ENCODE measurements around the gene PKHD1.

The PKHD1 gene, protein sequence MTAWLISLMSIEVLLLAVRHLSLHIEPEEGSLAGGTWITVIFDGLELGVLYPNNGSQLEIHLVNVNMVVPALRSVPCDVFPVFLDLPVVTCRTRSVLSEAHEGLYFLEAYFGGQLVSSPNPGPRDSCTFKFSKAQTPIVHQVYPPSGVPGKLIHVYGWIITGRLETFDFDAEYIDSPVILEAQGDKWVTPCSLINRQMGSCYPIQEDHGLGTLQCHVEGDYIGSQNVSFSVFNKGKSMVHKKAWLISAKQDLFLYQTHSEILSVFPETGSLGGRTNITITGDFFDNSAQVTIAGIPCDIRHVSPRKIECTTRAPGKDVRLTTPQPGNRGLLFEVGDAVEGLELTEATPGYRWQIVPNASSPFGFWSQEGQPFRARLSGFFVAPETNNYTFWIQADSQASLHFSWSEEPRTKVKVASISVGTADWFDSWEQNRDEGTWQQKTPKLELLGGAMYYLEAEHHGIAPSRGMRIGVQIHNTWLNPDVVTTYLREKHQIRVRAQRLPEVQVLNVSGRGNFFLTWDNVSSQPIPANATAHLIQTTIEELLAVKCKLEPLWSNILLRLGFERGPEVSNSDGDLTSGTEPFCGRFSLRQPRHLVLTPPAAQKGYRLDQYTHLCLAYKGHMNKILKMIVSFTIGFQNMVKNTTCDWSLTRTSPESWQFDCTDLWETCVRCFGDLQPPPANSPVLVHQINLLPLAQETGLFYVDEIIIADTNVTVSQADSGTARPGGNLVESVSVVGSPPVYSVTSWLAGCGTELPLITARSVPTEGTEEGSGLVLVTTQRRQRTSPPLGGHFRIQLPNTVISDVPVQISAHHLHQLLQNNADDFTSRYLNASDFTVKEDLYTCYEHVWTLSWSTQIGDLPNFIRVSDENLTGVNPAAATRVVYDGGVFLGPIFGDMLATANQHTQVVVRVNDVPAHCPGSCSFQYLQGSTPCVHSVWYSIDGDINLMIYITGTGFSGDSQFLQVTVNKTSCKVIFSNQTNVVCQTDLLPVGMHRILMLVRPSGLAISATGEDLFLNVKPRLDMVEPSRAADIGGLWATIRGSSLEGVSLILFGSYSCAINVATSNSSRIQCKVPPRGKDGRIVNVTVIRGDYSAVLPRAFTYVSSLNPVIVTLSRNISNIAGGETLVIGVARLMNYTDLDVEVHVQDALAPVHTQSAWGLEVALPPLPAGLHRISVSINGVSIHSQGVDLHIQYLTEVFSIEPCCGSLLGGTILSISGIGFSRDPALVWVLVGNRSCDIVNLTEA (N-terminal part only)

DNA sequence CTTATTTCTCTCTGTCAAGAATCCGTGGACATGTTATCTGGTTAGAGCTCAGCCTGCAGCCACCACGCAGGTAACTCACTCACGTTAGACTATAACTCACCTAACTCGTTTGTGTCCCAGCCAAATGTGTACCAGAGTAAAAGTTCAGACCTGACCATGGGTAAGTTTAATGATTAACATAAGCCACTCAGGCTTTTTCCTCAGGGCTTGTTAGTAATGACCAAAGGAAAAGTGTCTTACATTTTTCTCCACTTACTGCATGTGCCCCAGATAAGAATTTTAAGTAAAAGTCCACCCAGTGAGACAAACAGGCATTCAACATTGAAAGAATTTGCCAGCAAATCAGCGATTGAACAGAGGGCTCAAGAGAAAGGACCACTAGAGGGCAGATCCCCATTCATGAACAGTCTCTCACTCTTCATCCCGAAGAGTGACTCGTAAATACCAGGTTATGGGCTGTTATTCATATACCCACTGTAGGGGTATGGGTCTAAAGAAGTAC lies at the start of gene PKHD1:
TSS of gene PKHD1 (minus strand) at position 116 of the 502 bp plus-strand sequence. CDS start 2,680 bp downstream, outside the sequence.
- no peak for DNase-seq

DNA sequence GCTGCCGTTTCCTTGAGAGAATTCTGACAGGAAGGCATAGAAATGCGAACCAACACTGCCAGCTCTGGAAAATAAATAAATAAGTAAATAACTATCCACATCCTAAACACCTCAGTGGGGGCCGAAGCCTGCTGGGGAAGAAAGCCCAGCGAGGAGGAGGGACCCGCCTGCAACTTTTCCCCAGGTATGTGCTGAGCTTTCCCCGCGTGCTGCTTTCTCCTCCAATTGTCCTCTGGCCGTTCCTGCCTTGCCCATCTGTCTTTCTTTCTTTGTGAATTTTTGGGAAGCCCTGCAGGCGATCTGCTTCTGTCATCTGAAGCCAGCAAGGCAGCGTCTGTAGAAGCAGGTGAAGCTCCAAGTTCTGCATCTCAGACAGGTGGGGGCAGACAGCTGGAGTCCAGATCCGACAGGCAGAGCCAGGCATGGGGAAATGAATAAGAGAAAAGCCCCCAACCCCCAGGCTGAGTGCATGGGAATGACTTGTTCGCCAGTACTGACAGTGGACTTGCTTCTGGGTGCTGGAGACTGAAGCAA lies 49.6 kb upstream of the PKHD1 start:
- DNase-seq: no peak

DNA sequence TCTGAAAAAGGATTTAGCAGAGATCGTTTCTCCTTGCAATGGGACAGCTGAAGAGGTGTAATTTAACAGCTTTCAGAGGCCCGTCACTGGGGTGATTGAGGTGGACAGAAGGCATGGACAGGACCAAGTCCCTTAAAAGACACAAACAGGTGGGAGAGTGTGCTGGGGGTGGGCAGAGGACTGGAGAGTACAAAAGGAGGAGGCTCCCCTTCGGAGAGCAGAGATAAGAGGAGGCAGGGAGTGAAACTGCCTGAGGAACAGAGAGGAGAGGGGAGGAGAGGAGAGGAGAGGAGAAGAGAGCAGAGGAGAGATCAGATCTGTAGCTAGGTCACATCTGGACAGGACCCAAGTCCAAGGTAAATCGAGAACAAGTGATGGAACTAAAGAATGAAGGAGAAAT lies 48.6 kb upstream of the PKHD1 start:
- DNase-seq: no peak

DNA sequence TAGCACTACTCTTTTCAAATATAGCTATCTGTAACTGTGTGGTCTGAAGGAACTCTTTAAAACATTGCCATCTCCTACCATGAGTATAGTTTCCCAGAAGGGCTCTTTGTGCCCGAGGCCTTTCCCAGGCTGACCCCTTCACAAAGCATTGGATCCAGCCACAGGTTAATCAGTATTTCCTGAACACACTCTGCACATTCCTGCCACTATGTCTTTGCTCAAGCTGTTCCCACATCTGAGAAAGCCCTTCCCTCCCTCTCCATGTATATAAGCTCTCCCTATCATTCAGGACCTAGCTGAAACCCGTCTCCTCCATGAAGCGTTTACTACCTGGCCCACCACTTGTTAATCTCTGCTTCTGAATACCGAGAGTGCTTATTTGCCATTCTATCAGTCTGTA lies 47.8 kb upstream of the PKHD1 start:
- no peak for DNase-seq

DNA sequence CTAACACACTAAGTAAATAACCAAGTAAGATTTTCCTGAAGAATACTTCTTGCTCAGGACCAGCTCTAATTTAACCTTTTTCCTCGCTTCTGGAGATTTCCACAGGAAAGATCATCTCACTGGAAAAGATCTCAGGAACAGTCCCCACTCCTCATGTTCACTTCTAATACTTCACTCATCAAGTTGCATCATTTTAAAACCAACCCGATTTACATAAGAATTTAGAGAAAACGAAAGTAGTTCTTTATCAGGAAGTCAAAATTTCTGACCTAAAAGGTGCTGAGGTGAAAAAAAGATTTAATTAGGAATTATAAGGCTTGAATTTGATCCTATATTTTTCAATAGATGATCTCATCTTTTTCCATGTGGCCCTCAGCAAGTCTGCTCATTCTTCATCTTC lies 46.6 kb upstream of the PKHD1 start:
- no peak for DNase-seq

DNA sequence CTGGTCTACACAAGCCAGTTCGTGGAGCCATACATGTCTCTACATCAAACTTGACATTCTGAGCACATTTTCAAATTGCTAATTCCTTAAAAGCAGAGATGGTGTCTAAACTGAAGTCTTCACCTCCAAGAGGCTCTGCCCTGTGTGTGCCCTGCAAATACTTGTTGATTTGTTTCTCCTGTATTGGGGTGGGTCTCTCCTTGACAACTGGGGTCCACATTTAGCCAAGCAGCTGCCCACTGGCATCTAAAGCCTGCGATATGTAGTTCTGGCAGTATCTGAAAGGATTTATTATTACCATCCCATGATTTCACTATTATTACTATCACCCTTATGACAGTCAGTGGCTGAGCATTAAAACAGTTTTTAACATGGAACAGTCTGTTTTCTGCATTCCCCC lies 45.9 kb upstream of the PKHD1 start:
- no peak for DNase-seq

DNA sequence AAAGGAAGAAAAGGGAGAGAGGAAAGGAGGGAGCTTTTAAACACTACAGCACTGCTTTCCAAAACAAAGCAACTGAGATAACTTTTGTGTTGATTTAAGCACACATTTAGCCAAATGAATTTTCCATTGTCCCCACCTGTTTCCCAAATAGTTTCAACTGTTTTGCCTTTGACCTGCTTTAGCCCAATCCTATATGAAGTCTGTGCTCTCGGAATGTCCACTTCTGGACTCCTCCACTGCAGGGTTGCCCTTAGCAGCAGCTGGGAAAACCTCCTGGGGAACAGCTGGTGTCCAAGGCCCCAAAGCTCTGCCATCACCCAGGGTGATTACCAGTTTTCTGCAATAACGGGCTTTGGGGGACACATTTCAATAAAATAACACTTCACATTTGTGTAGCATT lies 44.9 kb upstream of the PKHD1 start:
- no peak for DNase-seq

DNA sequence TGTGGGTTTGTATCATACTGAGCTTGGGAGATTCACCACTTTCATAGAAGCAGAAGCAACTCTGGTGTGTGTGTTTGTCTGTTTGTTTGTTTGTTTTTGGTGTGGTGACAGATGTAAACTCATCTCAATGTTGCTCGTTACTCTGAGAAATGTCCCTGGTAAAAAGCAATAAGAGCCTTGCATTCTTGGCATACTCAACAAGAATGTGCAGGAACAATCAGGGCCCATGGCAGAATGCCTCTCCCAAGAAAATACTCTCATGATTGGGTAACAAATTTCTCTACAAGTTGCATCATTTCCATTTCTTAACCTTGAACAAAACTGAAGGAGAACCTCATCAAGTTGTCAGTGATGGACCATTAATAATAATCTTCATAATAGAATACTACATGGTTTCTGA lies 43.0 kb upstream of the PKHD1 start:
- no peak for DNase-seq

DNA sequence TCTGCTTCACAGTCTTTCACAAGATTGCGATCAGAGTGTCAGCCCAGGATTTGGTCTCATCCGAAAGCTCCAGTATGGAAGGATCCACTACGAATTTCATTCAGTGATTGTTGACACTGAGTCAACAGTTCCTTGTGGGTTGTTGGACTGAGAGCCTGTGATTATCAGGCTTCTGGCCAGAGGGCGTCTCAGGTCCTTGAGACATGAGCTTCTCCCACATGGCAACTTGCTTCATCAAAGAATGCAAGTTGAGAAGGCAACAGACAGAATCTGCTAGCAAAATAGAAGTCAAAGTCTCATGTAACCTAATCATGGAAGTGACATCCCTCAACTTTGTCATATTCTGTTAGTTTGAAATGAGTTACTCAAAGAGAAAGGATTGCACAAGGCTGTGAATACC lies 40.5 kb upstream of the PKHD1 start:
- no peak for DNase-seq

DNA sequence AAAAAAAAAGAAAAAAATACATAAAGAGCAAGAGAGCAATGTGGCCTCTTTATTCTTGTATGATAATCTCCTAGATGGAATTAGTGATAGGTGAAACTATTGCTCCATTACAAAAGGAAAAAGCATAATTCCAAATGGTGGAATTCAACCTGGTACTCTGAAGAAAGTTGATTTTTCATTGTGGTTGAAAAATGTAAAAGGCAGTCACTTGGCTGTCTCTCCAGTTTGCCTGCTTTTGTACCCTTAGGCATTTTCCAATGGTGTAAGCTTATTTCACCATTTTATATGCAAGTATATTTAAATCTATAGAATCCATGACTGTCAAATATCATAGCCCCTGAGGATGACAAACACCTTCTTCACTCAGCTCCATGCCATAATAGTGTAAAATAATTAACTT lies 38.8 kb upstream of the PKHD1 start:
- no peak for DNase-seq

DNA sequence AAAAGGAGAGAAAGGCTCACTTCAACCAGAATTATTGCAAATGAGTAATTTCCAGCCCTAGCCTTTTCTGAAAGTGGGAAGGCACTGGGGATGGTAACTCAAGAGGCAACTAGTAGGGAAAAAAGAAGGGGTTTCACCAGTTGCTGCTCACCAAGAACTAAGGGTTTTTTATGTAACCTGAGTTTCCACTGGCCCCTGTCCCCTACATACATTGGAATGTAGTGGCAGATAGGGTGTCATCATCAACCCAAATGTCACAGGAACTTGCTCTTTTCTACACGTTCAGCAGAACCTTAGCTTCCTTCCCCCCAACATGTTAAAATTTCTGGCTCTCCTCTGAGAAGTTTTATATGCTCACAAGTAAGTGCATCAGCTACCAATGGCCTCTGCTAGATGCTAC lies 38.2 kb upstream of the PKHD1 start:
- no peak for DNase-seq

DNA sequence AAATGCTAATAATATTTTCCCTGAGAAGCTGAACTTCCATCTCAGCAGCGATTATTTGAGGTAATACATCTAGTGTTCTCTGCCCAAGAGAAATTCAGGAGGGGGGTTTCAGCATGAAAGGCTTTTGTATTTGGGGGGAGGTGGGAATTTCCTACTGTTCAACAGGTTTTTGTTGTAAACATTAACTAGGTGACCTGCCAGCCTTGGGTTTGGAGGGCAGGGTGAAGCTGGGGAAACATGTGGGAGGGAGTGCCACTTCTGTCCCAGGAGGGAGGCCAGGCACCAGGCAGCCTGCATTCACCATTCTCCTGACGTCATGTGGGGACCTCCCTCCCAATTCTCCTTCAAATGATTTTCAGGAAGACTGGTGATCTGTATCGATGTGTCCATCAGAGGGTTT lies 37.7 kb upstream of the PKHD1 start:
- no peak for DNase-seq

DNA sequence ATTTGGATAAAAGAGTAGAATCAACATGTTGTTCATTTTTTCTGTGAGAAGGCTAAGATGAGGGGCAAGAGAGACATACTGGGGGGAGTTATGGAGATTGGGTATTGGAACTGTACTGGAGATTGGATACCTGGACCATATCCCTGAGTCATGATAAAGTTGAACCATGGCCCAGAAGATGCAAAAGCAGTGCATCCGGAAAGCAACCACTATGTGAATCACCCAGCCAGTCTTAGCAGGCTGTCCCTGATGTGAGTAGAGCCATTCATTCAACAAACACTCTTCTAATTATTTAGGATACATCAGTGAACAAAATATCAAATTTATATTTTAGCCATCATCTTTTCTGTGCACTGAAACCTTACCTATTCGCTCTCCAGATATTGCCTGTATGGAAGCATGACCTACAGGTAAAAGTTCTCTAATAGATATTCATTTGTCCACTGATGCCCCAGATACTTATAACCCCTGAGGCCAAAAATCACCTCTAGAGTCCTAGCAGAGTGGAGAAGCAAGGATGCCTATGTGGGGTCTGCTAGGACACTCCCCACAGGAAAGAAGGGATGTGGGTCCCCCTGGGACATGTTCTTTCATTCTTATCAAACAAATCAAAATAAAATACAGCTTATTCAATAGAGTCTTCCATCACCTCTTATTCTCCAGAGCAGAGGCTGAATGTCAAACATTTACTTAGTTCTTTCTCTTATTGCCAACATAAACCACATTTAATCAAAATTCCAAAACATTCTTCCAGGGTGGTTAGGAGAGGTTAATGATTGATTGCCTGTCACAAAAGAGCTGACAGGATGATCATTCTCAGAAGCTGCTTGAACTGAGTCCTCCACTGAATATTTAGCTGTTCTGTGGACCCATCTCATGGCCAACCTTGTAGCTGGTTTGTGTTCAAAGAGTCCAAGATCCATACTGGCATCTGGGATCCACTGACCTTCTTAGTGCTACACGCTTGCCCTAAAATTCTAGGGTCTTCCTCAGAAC lies 37.0 kb upstream of the PKHD1 start:
- no peak for DNase-seq

DNA sequence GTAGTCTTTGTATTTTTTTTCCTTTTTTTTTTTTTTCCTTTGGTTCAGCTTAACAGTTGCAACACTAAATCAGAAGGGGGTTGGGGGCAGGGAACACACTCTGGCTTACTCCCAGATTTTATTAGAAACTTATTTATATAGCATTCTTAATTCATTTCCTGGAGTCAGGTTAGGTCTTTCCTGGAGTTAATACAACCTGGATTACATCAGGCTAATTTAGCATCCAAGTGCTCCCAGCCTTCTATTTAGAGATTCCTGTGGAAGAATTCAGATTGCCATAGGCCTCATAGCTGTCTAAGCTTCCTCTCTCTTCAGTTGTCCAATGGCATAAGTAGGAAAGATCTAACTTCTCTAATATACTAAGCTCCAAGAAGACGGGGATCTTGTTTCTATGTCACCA lies 35.8 kb upstream of the PKHD1 start:
- DNase-seq: no peak

DNA sequence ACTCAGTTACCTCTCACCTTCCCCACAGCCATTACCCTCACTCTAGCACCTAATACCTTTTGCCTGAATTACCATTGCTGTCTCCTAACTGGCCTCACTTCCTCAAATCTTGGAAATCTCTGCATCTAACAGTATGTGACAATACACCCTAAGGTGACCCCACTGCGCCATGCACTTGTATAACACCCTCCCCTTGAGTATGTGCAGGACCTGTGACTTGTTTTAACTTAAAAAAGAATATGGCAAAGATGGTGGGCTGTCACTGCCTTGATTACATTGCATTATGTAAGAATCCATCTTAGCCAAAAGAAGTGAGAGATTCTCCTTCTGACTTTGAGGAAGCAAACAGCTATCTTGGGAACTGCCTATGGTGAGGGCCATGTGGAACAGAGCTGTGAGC lies 29.9 kb upstream of the PKHD1 start:
- no peak for DNase-seq

DNA sequence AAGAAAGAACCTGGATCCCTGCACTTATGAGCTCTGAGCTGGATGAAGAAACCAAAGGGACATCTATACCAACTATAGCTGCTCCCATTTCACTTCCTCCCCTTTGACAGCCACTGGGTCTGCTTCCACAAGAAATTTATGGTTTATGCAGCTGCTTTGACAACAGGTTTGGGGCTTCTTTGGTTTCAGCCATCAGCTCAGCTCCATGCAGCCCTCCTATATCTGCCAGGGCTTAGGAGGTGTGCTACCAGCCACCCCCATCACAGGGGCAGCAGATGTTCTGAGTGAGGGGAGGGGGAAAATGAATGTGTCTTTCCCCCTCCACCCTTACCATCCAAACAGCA lies 29.2 kb upstream of the PKHD1 start:
- DNase-seq: no peak

DNA sequence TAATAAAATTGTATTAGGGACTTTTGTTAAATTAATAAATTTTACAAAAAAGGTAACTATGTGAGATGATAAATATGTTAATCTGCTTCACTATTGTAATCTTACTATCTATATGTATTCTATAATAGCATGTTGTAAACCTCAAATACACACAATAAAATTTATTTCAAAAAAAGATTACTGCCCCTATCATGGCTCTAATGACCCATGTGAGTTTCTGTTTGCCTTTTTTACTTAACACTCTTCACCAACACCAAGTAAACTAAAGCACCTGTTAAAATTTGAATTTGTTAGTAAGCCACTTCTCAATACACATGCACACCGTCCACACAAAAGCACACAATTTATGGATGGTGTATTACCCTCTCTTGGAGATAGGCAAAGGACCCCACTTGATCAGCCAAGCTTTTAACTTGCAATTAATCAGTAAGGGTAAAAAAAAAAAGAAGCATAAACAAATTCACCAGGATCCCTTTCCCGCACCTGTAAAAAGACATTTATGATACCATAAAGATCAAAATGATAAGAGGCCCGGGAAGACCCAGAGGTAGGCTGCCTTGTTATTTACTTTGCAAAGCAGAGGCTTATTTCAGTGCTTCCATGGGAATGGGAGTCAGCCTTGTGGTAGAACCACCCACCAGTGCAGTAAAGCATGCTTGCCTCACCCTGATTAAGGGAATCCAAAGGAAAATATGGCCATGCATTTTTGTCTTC lies 28.6 kb upstream of the PKHD1 start:
- DNase-seq: no peak

DNA sequence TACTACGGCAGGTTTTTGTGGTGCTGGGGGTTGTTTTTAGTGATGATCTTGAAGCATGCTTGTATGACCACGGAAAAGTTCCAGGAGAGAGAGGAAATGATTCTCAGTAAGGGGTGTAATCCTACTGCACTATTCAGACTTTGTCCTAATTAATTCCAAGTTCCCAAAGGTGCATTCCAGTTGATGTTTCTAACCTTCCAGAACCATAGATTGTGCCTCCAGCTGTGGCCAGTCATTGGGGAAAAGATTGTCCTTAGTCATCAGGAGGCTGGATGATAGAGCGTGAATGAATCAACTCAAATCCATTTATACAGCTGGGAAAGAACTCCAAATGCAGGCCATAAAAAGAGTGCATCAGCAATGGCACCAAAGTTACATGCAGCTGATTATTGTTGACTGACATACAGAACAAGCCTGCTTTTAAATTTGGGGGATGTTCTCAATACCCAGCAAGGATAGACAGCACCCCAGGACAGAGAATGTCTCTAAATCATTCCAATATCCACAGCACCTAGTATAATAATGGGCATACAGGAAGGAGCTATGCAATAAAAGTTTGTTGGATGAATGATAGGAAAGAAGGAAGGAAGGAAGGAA lies 27.8 kb upstream of the PKHD1 start:
- no peak for DNase-seq

DNA sequence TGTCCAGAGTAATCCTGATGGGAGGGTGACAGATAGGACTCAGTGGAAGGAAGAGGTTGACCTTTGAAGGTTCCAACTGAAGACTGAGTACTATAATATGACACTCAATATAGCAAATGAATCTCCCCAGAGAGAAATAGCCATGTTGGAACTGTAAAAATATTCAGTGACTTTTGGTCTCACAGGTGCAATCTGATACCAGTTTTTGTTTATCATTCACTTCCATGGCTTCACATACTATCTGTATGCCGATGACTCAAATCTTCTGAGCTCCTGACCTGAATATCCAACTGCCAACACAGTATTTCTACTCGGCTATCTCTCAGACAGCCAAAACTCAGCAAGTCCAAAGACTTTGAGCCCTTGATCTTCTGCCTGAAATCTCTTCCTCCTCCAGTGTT lies 21.8 kb upstream of the PKHD1 start:
- DNase-seq: no peak

DNA sequence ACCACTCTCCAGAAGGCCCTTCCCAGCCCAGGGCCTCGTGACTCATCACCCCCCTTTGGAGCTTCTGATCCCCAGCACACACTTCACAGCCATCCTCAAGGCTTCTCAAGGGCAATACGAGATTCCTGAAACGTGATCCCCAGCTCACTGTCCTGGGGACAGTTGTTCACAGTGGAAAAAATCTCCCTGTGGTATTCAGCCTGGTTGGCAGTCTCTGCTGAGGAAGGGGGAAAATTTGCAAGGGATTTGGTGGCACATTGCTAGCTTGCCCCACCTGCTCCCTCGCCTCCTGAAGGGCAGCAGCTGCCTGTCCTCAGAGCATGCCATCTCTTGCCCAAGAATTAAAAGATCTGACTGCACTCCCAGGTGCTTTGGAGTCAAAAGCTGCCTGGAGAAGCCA lies 20.7 kb upstream of the PKHD1 start:
- no peak for DNase-seq

DNA sequence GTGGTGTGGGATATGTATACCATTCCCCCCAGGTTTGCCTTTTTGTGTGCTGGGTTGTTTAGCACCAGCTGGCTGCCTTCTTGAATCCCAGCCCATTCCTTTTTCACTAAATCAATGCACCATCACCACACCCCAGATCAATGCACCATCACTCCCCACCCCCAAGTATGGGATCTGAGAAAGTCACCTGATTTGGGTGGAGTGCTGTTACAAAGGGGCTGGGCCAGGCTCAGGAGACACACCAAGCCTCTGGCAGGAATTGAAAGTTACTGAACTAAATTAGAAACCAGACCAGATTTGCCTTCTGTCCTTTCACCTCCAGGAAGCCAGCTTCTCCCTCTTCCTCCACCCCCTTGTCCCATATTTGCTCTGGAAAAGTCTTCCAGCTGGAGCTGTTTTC lies 19.6 kb upstream of the PKHD1 start:
- DNase-seq: no peak
